ENCODE data around the gene KCNMB1.

Gene KCNMB1

GRCh38 chr5:170432669-170433068 lies 43.5 kb upstream of the KCNMB1 start:
- H3K9me3 ChIP-seq: no peaks in the 10 kb centered on the region
- TF ChIP-seq CTCF (IDR thresholded peaks at IDR 0.05): no peak
- no peaks in the 10 kb centered on the region for H3K36me3 ChIP-seq
- H3K4me3 ChIP-seq (ENCODE audit: low read depth in 1 of 2, low read length in 1 of 2): no peak overlapping the region
- peaks cover 6% of the 10 kb centered on the region for H3K27me3 ChIP-seq
- no peak overlapping the region for H3K27ac ChIP-seq
- no peaks in the 10 kb centered on the region for H3K4me1 ChIP-seq (ENCODE audit: control insufficient read depth in 1 of 2, insufficient read depth in 1 of 2, low read depth in 1 of 2, low read length in 1 of 2)

GRCh38 chr5:170431571-170431970 lies 42.4 kb upstream of the KCNMB1 start:
- H3K4me3 ChIP-seq (ENCODE audit: low read depth in 1 of 2, low read length in 1 of 2): no peak overlapping the region
- H3K9me3 ChIP-seq: no peaks in the 10 kb centered on the region
- H3K27ac ChIP-seq: no peak overlapping the region
- no peaks in the 10 kb centered on the region for H3K4me1 ChIP-seq (ENCODE audit: control insufficient read depth in 1 of 2, insufficient read depth in 1 of 2, low read depth in 1 of 2, low read length in 1 of 2)
- peaks cover 6% of the 10 kb centered on the region for H3K27me3 ChIP-seq
- no peaks in the 10 kb centered on the region for H3K36me3 ChIP-seq
- no peak for TF ChIP-seq CTCF (IDR thresholded peaks at IDR 0.05)

GRCh38 chr5:170430866-170431437 lies 41.8 kb upstream of the KCNMB1 start:
- H3K27ac ChIP-seq: no peak overlapping the region
- H3K36me3 ChIP-seq: no peaks in the 10 kb centered on the region
- no peak for TF ChIP-seq CTCF (IDR thresholded peaks at IDR 0.05)
- H3K4me1 ChIP-seq (ENCODE audit: control insufficient read depth in 1 of 2, insufficient read depth in 1 of 2, low read depth in 1 of 2, low read length in 1 of 2): no peaks in the 10 kb centered on the region
- H3K27me3 ChIP-seq: peaks cover 6% of the 10 kb centered on the region
- no peak overlapping the region for H3K4me3 ChIP-seq (ENCODE audit: low read depth in 1 of 2, low read length in 1 of 2)
- no peaks in the 10 kb centered on the region for H3K9me3 ChIP-seq

GRCh38 chr5:170430256-170430655 lies 41.1 kb upstream of the KCNMB1 start:
- Histone ChIP-seq H3K36me3 (no peaks in the 10 kb centered on the region), H3K27me3 (peaks cover 6% of the 10 kb centered on the region), H3K4me1 (ENCODE audit: control insufficient read depth in 1 of 2, insufficient read depth in 1 of 2, low read depth in 1 of 2, low read length in 1 of 2) (no peaks in the 10 kb centered on the region), H3K9me3 (no peaks in the 10 kb centered on the region), H3K4me3 (ENCODE audit: low read depth in 1 of 2, low read length in 1 of 2) (no peak overlapping the region), H3K27ac (no peak overlapping the region)
- no peak for TF ChIP-seq CTCF (IDR thresholded peaks at IDR 0.05)

- H3K9me3 ChIP-seq: no peaks in the 10 kb centered on the region
- H3K4me3 ChIP-seq (ENCODE audit: low read depth in 1 of 2, low read length in 1 of 2): no peak overlapping the region
- H3K4me1 ChIP-seq (ENCODE audit: control insufficient read depth in 1 of 2, insufficient read depth in 1 of 2, low read depth in 1 of 2, low read length in 1 of 2): no peaks in the 10 kb centered on the region
- TF ChIP-seq CTCF (IDR thresholded peaks at IDR 0.05): no peak
- no peaks in the 10 kb centered on the region for H3K36me3 ChIP-seq
- H3K27me3 ChIP-seq: peaks cover 6% of the 10 kb centered on the region
- no peak overlapping the region for H3K27ac ChIP-seq
Measured at GRCh38 chr5:170429014-170429413, 39.8 kb upstream of the KCNMB1 start.
